Prostate gland (tissue), 2 donors: ENCODE results near the gene FGG. TPM values are rescaled to one million over a fixed set of nuclear protein-coding genes. Genes with fewer than 3 reads are reported as not detected.

Experiments
- DNase-seq: peaks from one replicate; pipeline ENCODE4 v3.0.0-alpha.2; 2019; ENCODE audit warnings: low spot score
- H3K27ac ChIP-seq, 2 donors: fragments of 200-600 bp; sonication (generic); 2 replicates each; pipeline ENCODE4 v1.5.1; 2017 to 2019
- H3K27me3 ChIP-seq: fragments of 200-600 bp; sonication (generic); replicated peaks from 2 replicates; pipeline ENCODE4 v1.5.1; 2019; ENCODE audit not compliant: insufficient read depth
- H3K36me3 ChIP-seq, 2 donors: fragments of 200-600 bp; sonication (generic); 1 replicate in 1 of 2; 2 replicates in 1 of 2; pipeline versions ENCODE4 v1.5.1 to v1.8.1; 2017 to 2019
- H3K4me1 ChIP-seq: fragments of 200-600 bp; sonication (generic); replicated peaks from 2 replicates; pipeline ENCODE4 v1.5.1; 2019
- H3K4me3 ChIP-seq, 2 donors: fragments of 200-600 bp; sonication (generic); 2 replicates each; pipeline ENCODE4 v1.5.1; 2017 to 2019
- H3K9me3 ChIP-seq: fragments of 200-600 bp; sonication (generic); 2 replicates; pipeline ENCODE4 v1.5.1; 2017
- POLR2A ChIP-seq: fragments of 450-650 bp; IDR thresholded peaks from one replicate; pipeline ENCODE4 v1.6.1; 2016; ENCODE audit warnings: antibody characterized with exemption, mild to moderate bottlenecking
- POLR2AphosphoS5 ChIP-seq: sonication (generic); formaldehyde crosslinking; IDR thresholded peaks from one replicate; pipeline ENCODE4 v1.6.1; 2017; ENCODE audit warnings: antibody characterized with exemption
- WGBS: methylation state at CpG from one replicate; pipeline ENCODE4 v1.1.5; 2018; 5-methylcytosine and 5-hydroxymethylcytosine counted together
- intact Hi-C: fragments of 100-400 bp; cut with DNase I; formaldehyde crosslinking; loops from one replicate; pipeline ENCODE4 v1.14.2; 2022
- total RNA-seq, 2 donors: library from RNA; depleted of rRNA; stranded (reverse); fragments of >200 nt; gene quantifications; one replicate each; pipeline ENCODE4 v1.1.0, GENCODE V29; 2016
- TF ChIP-seq, protein P1 (sequence below), 4 experiments: fragments of 200-600 bp in 2 of 4; fragments of 450-650 bp in 2 of 4; sonication (generic) in 2 of 4; IDR thresholded peaks; 1 replicate in 3 of 4; 2 replicates in 1 of 4; pipeline ENCODE4 v1.5.1; 2016 to 2019; ENCODE audit warnings: antibody characterized with exemption in 4 of 4, mild to moderate bottlenecking in 2 of 4, moderate library complexity in 2 of 4

Gene FGG
- total RNA-seq, 2 donors from 2014 or later: not detected

DNA sequence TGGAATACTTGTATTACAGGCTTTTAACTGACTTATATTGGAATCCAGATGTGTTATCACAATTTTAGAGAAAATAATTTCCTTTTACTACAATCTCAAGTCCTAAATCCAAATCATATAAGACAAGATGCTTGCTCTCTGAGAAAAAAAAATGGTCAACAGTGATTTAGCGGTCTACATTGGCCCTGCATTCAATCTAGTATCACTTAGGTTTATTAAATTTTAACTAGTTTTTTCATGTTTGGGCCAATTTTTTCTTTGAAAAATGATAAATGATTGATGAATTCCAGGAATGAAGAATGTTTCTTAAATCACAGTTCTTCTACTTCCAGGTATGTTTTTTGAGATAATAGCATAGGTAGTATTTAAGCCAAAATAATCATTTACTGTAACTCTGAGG, 2.8 kb upstream of the FGG start:
- no peaks in the 10 kb centered on the region for H3K4me1 ChIP-seq
- DNase-seq: no peak
- intact Hi-C loops: no loop called here
- H3K9me3 ChIP-seq: no peaks in the 10 kb centered on the region
- no peaks in the 10 kb centered on the region for H3K27me3 ChIP-seq
- TF ChIP-seq POLR2A (no peak), POLR2AphosphoS5 (no peak)
- TF ChIP-seq, protein P1, sequence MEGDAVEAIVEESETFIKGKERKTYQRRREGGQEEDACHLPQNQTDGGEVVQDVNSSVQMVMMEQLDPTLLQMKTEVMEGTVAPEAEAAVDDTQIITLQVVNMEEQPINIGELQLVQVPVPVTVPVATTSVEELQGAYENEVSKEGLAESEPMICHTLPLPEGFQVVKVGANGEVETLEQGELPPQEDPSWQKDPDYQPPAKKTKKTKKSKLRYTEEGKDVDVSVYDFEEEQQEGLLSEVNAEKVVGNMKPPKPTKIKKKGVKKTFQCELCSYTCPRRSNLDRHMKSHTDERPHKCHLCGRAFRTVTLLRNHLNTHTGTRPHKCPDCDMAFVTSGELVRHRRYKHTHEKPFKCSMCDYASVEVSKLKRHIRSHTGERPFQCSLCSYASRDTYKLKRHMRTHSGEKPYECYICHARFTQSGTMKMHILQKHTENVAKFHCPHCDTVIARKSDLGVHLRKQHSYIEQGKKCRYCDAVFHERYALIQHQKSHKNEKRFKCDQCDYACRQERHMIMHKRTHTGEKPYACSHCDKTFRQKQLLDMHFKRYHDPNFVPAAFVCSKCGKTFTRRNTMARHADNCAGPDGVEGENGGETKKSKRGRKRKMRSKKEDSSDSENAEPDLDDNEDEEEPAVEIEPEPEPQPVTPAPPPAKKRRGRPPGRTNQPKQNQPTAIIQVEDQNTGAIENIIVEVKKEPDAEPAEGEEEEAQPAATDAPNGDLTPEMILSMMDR (IDR thresholded peaks at IDR 0.05): no peak
- H3K4me3 ChIP-seq: no peak overlapping the region
- no peak overlapping the region for H3K27ac ChIP-seq
- H3K36me3 ChIP-seq: no peaks in the 10 kb centered on the region
- 89% methylated on average over 1 of the region's 1 CpG for WGBS

DNA sequence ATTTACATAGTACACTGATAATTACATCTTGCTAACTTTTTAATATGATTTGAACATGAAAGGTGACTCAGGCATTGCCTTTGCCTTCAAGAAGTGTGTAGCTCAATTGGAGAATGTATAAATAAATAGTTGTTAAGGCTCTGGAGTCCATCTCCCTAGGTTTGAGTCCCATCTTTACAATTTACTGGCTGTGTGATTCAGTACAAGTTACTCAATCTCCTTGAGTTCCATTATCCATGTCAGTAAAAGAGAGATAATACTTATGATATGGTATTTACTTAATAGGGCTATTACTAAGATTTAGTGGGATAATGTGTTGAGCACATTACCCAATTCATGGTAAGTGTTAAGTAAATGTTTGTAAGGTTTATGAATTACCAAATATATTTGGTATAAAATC, 1.9 kb upstream of the FGG start:
- TF ChIP-seq POLR2AphosphoS5: no peak
- TF ChIP-seq, protein P1 (IDR thresholded peaks at IDR 0.05): no peak
- TF ChIP-seq POLR2A: no peak
- Histone ChIP-seq H3K27ac (no peak overlapping the region), H3K36me3 (no peaks in the 10 kb centered on the region), H3K4me1 (no peaks in the 10 kb centered on the region), H3K9me3 (no peaks in the 10 kb centered on the region), H3K27me3 (no peaks in the 10 kb centered on the region), H3K4me3 (no peak overlapping the region)
- DNase-seq: no peak
- intact Hi-C loops: no loop called here

DNA sequence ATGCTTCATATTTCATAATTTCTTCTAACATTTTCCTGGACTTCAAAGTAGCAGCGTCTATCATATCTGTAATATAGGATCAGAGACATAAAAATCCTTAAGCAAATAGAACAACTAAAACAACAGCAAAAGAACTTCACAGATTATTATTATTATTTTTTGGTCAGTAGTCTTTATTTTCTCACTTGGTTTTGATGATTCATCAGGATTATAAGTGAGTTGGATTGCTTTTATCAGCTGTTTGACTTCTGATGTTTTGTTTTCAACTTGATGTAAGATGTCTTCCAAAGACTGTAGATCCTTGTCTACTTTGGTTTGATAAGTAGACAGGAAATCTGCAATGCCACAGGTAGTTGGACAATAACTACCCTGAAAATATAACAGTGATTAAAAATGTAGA, 623 bp downstream of the FGG start:
- Histone ChIP-seq H3K36me3 (no peaks in the 10 kb centered on the region), H3K27ac (no peak overlapping the region), H3K27me3 (no peaks in the 10 kb centered on the region), H3K9me3 (no peaks in the 10 kb centered on the region), H3K4me3 (no peak overlapping the region), H3K4me1 (no peaks in the 10 kb centered on the region)
- TF ChIP-seq POLR2AphosphoS5: no peak
- TF ChIP-seq, protein P1 (IDR thresholded peaks at IDR 0.05): no peak
- TF ChIP-seq POLR2A: no peak
- WGBS: 84% methylated on average over 1 of the region's 1 CpG
- intact Hi-C loops: no loop called here
- no peak for DNase-seq

DNA sequence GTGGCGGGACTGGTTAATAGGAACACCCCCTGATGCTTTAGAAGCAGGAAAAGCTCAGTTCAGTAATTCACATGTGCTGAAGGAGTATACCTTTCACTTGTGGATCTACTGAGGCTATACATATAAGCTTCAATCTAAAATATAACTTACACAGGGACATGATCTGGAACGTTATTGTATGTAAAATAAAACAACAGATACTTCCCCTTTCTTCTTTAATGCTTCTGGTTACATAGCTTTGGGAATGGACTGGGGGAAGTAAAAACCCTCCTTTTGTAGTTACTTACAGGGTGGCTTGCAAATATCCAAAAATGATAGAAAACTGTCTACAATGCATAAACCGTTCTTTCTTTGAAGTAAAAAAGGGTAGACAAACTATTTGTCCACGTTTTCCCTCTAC, 1.9 kb downstream of the FGG start:
- Histone ChIP-seq H3K36me3 (no peaks in the 10 kb centered on the region), H3K9me3 (no peaks in the 10 kb centered on the region), H3K27ac (no peak overlapping the region), H3K4me1 (no peaks in the 10 kb centered on the region), H3K4me3 (no peak overlapping the region), H3K27me3 (no peaks in the 10 kb centered on the region)
- 63% methylated on average over 4 of the region's 4 CpGs for WGBS
- DNase-seq: no peak
- intact Hi-C loops: no loop called here
- TF ChIP-seq POLR2A: no peak
- TF ChIP-seq, protein P1 (IDR thresholded peaks at IDR 0.05): no peak
- no peak for TF ChIP-seq POLR2AphosphoS5

DNA sequence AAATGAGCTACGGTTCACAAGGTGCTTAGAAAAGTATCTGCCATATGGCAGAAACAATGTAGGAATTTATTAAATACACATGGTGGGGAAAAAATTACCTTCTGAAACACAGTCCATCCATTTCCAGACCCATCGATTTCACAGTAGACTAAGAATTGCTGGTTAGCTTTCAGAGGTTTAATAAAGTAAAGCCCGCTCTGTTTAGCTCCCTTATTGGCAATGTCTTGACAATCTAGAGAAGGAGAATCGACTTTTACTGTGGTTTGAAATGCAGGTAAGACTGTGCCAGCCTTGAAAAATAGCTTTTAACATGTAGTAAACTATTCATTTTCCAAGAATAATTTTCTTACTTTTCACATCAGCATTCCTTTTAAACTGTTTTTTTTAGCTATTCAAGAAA, 2.9 kb downstream of the FGG start:
- no peaks in the 10 kb centered on the region for H3K9me3 ChIP-seq
- intact Hi-C loops: no loop called here
- H3K36me3 ChIP-seq: no peaks in the 10 kb centered on the region
- no peak for DNase-seq
- no peaks in the 10 kb centered on the region for H3K27me3 ChIP-seq
- WGBS: 85% methylated on average over 4 of the region's 4 CpGs
- H3K27ac ChIP-seq: no peak overlapping the region
- no peak for TF ChIP-seq POLR2AphosphoS5
- TF ChIP-seq POLR2A: no peak
- TF ChIP-seq, protein P1 (IDR thresholded peaks at IDR 0.05): no peak
- H3K4me1 ChIP-seq: no peaks in the 10 kb centered on the region
- H3K4me3 ChIP-seq: no peak overlapping the region
